AG09309 (cell line): Measurements from ENCODE around the gene SUMO2.

Experiments
- DNase-seq: peaks from one replicate; pipeline ENCODE4 v3.0.0-alpha.2; 2010; ENCODE audit warnings: low read depth
- H3K4me3 ChIP-seq: 2 replicates; pipeline ENCODE4 v1.5.1; 2011; ENCODE audit warnings: mild to moderate bottlenecking, low read depth, low read length, moderate library complexity; ENCODE audit not compliant: control insufficient read depth
- CTCF ChIP-seq: IDR thresholded peaks from 2 replicates; pipeline ENCODE4 v1.5.1; 2011; ENCODE audit warnings: mild to moderate bottlenecking, low read depth, low read length, inconsistent platforms; ENCODE audit not compliant: insufficient read depth, control insufficient read depth; ENCODE audit errors: missing control alignments

The SUMO2 gene

GRCh38 chr17:75183999-75184884 is 1.5 kb upstream of the SUMO2 start:
- no peak for DNase-seq
- no peak for TF ChIP-seq CTCF
- H3K4me3 ChIP-seq: no peak overlapping the region

GRCh38 chr17:75182319-75182568 is 515 bp downstream of the SUMO2 start:
- H3K4me3 ChIP-seq: peak overlapping the region; percentile 97
- no peak for DNase-seq
- no peak for TF ChIP-seq CTCF

- DNase-seq: no peak
- no peak for TF ChIP-seq CTCF
- peak overlapping the region; percentile 97 for H3K4me3 ChIP-seq
Observed at GRCh38 chr17:75181608-75182318, 996 bp downstream of the SUMO2 start.

GRCh38 chr17:75181110-75181509 is 1.6 kb downstream of the SUMO2 start:
- no peak for DNase-seq
- H3K4me3 ChIP-seq: peak overlapping the region; percentile 97
- no peak for TF ChIP-seq CTCF

- no peak for TF ChIP-seq CTCF
- no peak overlapping the region for H3K4me3 ChIP-seq
- no peak for DNase-seq
Observed at GRCh38 chr17:75178453-75178852, 4.3 kb downstream of the SUMO2 start.

- no peak for DNase-seq
- no peak overlapping the region for H3K4me3 ChIP-seq
Observed at GRCh38 chr17:75176625-75177024, 6.1 kb downstream of the SUMO2 start.

More at GRCh38 chr17:75176625-75177024, 6.1 kb downstream of the SUMO2 start:
- TF ChIP-seq CTCF: no peak
